Common myeloid progenitor, CD34-positive (primary cell): ENCODE measurements around the gene ROR2.

ENCODE experiments used
- CTCF ChIA-PET: fragments of 350-600 bp; sonication (Branson Sonifier 250); formaldehyde crosslinking; loops from one replicate; lab custom pipeline; 2021; ENCODE audit warnings: antibody characterized with exemption; lab: Charles Lee
- POLR2A ChIA-PET: fragments of 350-600 bp; sonication (Branson Sonifier 250); formaldehyde crosslinking; loops from one replicate; lab custom pipeline; 2021; ENCODE audit warnings: antibody characterized with exemption; lab: Charles Lee
- DNase-seq, 3 donors: peaks; one replicate each; pipeline versions ENCODE4 v3.0.0 to v3.0.0-alpha.2; 2013
- H3K27ac ChIP-seq, 2 experiments: 1 replicate in 1 of 2; 2 replicates in 1 of 2; pipeline ENCODE4 v1.7.0; 2013; ENCODE audit warnings: inconsistent platforms in 2 of 2, low read length in 2 of 2, mild to moderate bottlenecking in 2 of 2, low read depth in 1 of 2, moderate library complexity in 1 of 2; ENCODE audit not compliant: severe bottlenecking in 2 of 2, insufficient read depth in 1 of 2, poor library complexity in 1 of 2
- H3K27me3 ChIP-seq, 5 experiments: replicated peaks in 2 of 5; 1 replicate in 3 of 5; 2 replicates in 2 of 5; pipeline versions ENCODE4 v1.6.1 to v1.7.0; 2013; ENCODE audit warnings: low read length in 4 of 5, mild to moderate bottlenecking in 2 of 5, moderate library complexity in 2 of 5, inconsistent platforms in 1 of 5; ENCODE audit not compliant: insufficient read depth in 5 of 5, control insufficient read depth in 4 of 5
- H3K36me3 ChIP-seq, 4 experiments: 1 replicate in 2 of 4; 2 replicates in 2 of 4; pipeline versions ENCODE4 v1.6.1 to v1.7.0; 2013; ENCODE audit warnings: low read length in 3 of 4, control low read depth in 1 of 4, mild to moderate bottlenecking in 1 of 4; ENCODE audit not compliant: control insufficient read depth in 4 of 4, insufficient read depth in 4 of 4
- H3K4me1 ChIP-seq, 4 experiments: 1 replicate in 3 of 4; 2 replicates in 1 of 4; pipeline versions ENCODE4 v1.6.1 to v1.7.1; 2013; ENCODE audit warnings: low read length in 3 of 4, mild to moderate bottlenecking in 3 of 4, control low read depth in 1 of 4, inconsistent platforms in 1 of 4, moderate library complexity in 1 of 4; ENCODE audit not compliant: control insufficient read depth in 4 of 4, insufficient read depth in 4 of 4; ENCODE audit errors: control extremely low read depth in 1 of 4
- H3K4me3 ChIP-seq, 7 experiments: 1 replicate in 4 of 7; 2 replicates in 3 of 7; pipeline versions ENCODE4 v1.5.1 to v1.7.0; 2013; ENCODE audit warnings: mild to moderate bottlenecking in 7 of 7, low read length in 6 of 7, moderate library complexity in 6 of 7, inconsistent platforms in 2 of 7, low read depth in 2 of 7, control low read depth in 1 of 7; ENCODE audit not compliant: insufficient read depth in 4 of 7, control insufficient read depth in 1 of 7; ENCODE audit errors: extremely low read depth in 1 of 7
- H3K9me3 ChIP-seq, 5 experiments: 1 replicate in 4 of 5; 2 replicates in 1 of 5; pipeline versions ENCODE4 v1.6.1 to v1.7.1; 2013; ENCODE audit warnings: low read length in 4 of 5, mild to moderate bottlenecking in 2 of 5, inconsistent platforms in 1 of 5, low read depth in 1 of 5, moderate library complexity in 1 of 5; ENCODE audit not compliant: control insufficient read depth in 4 of 5, insufficient read depth in 2 of 5; ENCODE audit errors: control extremely low read depth in 1 of 5
- whole genome bisulfite sequencing: methylation state at CpG from one replicate; pipeline ENCODE4 v1.1.5; 2013; ENCODE audit not compliant: insufficient coverage; 5-methylcytosine and 5-hydroxymethylcytosine counted together

Gene ROR2

DNA sequence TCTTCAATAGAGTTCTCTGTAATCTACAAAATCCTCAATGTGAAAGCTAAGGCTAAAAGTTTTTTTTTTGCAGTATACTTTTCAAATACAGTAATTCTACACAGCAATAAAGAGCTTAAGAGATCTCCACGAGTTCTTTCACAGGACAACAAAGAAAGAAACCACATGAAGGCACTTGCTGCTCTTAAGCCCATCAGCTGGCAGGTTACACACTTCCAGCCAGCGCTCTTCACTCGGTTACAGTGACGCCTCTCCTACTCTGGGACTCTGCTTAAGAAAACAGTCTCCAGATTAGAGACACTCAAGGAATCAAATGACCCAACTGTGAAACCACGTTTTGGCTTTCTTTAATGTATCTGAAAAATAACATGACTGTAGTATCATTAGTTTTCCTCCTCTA is 85.0 kb downstream of the ROR2 start:
- 86% methylated on average over 4 of the region's 5 CpGs for WGBS
- peaks cover 0 to 6% (median 0%) of the 10 kb centered on the region in 5 experiments for H3K27me3 ChIP-seq
- no peak for DNase-seq
- no peaks in the 10 kb centered on the region for H3K4me1 ChIP-seq
- no peaks in the 10 kb centered on the region for H3K9me3 ChIP-seq
- POLR2A ChIA-PET, result no interaction called here
- H3K27ac ChIP-seq, result no peak overlapping the region
- H3K36me3 ChIP-seq, result no peaks in the 10 kb centered on the region
- CTCF ChIA-PET, result interaction anchor here (0.6 kb wide), 1 partner anchor 249 kb away, joined by 3 read pairs; no protein-coding TSS in a partner anchor
- H3K4me3 ChIP-seq, result no peak overlapping the region

DNA sequence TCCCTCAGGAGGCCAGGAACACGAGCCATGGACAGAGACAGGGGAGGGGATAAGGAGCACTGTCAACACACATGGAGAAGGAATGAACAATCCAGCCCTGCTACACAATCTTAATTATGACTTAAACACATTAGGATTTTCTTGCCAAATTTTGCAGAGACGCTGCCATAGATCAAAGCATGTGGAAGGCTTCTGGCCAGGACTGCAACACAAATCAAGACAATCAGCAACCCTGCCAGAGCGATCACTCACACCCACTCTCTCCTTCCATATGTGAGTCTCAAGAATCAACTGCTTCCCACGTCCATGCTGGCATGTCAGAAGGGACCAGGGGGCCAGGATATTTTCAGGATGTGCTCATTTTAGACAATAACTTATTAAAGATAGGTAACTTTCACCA is 85.6 kb downstream of the ROR2 start:
- POLR2A ChIA-PET, result no interaction called here
- 100% methylated on average over 2 of the region's 4 CpGs for WGBS
- H3K27me3 ChIP-seq, result peaks cover 0 to 6% (median 0%) of the 10 kb centered on the region in 5 experiments

DNA sequence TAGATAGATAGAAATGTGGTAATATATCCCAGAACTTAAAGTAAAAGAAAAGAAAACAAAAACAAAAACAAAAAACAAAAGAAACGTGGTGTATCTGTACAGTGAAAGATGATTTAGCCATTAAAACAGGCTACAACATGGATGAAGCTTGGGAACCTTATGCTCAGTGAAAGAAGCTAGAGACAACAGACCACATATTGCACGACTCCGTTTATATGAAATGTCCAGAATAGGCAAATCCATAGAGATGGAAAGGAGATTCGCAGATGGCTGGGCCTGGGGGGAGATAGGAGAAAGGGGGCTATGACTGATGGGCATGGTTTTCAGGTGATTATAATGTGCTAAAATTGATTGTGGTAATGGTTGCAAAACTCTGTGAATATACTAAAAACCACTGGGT is 86.6 kb downstream of the ROR2 start:
- CTCF ChIA-PET, result no interaction called here
- 92% methylated on average over 4 of the region's 4 CpGs for WGBS
- DNase-seq, result no peak
- Histone ChIP-seq H3K4me1 (no peaks in the 10 kb centered on the region), H3K9me3 (no peaks in the 10 kb centered on the region), H3K27ac (no peak overlapping the region), H3K36me3 (no peaks in the 10 kb centered on the region), H3K27me3 (peaks cover 0 to 6% (median 0%) of the 10 kb centered on the region in 5 experiments), H3K4me3 (no peak overlapping the region)
- POLR2A ChIA-PET, result no interaction called here

More for the DNA sequence above, 85.6 kb downstream of the ROR2 start:
- CTCF ChIA-PET, result no interaction called here
- H3K4me3 ChIP-seq, result no peak overlapping the region
- no peaks in the 10 kb centered on the region for H3K36me3 ChIP-seq
- no peaks in the 10 kb centered on the region for H3K4me1 ChIP-seq
- H3K27ac ChIP-seq, result no peak overlapping the region
- no peak for DNase-seq
- H3K9me3 ChIP-seq, result no peaks in the 10 kb centered on the region

DNA sequence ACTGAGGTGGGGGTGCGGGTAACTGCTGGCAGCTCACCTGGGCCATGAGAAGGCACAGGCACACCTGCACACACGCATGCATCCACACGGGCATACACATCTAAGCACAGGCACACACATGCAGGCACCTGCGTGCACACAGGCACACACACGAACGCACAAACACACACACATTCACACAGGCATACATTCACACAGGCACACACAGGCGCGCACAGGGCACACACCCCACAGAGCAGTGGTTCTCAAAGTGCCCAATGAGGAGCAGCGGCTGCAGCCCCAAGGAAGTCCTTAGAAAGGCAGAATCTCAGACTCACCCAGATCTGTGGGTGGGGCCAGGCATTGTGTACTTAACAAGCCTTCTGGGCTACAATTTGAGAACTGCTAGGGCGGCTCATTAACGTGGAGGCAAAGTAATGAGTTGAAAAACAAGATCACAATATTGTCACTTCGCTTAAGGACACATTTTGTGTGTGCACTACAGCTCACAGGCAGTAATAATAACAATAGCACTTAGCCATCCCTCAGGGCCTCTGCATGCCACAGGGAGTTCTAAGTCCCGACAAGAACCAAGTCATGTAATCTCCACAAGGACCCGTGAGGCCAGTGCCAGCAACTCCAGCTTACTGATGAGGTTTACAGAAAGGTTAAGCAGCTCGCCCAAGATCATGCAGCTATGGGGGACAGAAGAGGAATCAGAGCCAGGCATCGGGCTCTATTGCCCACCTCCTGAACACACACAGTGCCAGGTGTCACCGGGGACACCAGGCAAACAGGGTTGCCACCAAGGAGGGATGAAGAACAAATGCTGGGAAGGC is 91.6 kb downstream of the ROR2 start:
- POLR2A ChIA-PET, result no interaction called here
- H3K36me3 ChIP-seq, result no peaks in the 10 kb centered on the region
- CTCF ChIA-PET, result no interaction called here
- H3K4me3 ChIP-seq, result no peak overlapping the region
- H3K9me3 ChIP-seq, result no peaks in the 10 kb centered on the region
- WGBS, result 96% methylated on average over 11 of the region's 17 CpGs
- H3K27me3 ChIP-seq, result peaks cover 0 to under 1% (median 0%) of the 10 kb centered on the region in 5 experiments
- H3K4me1 ChIP-seq, result peaks cover 0 to 8% (median under 1%) of the 10 kb centered on the region in 4 experiments
- H3K27ac ChIP-seq, result no peak overlapping the region
- no peak for DNase-seq

DNA sequence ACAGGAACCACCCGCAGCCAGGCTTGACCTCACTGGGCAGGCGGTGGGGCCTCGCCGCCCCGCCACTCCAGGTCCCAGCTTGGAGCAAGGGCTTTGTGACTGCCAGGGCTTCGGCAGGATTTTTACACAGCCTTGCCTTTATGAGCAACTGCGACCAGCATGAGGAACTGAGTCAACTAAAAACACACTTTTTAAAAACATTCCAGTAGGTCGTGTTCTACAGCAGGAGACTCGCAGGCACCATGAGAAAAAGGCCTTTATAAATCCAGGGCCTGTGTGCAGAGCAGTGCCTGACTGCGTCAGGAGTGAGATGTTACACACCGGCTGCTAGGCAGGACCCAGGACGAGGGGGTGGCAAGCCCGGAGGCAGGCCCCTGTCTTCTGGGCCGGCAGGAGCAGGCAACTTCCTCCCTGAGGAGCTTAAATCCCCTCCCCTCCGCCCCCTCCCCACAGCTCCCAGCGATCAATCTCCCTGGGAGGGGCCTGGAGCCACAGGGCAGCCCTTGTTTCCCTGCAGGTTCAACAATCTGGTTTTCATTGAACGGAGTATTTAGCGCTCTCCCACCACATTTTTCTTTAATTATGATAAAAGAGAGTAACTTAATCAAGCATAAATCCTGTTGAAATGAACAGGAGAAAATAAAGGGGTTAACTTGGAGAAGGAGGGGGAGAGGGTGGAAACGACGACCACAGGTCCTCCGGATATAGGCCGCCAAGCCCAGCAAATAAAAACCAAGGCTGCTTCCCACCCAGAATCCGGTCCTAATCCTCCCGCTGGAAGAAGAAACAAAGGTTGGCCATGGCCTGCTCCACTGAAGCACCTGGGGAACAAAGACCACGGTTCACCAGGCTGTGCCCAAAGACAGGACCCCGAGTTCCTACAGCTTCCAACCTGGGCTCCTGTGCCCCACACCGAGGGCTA is 92.5 kb downstream of the ROR2 start:
- no peak overlapping the region for H3K4me3 ChIP-seq
- CTCF ChIA-PET, result no interaction called here
- DNase-seq, result peak in 1 of 3 donors; percentile 18
- 53% methylated on average over 19 of the region's 27 CpGs for WGBS
- H3K27me3 ChIP-seq, result no peaks in the 10 kb centered on the region
- POLR2A ChIA-PET, result no interaction called here
- H3K4me1 ChIP-seq, result peaks cover 0 to 8% (median under 1%) of the 10 kb centered on the region in 4 experiments
- no peaks in the 10 kb centered on the region for H3K36me3 ChIP-seq
- H3K9me3 ChIP-seq, result no peaks in the 10 kb centered on the region
- no peak overlapping the region for H3K27ac ChIP-seq

DNA sequence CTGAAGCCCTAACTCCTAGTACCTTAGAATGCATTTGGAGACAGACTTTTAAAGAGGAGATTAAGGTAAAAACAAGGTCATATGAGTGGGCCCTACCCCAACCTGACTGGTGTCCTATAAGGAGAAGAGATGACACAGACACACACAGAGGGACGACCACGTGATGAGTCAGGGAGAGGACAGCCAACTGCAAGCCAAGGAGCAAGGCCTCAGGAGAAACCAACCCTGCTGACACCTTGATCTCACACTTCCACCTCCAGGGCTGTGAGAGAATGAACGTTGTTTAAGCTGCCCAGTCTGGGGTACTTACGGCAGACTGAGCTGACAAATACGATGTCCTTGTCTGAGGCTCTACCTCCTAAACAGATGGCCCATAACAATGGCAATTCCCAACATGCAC is 93.6 kb downstream of the ROR2 start:
- CTCF ChIA-PET, result no interaction called here
- Histone ChIP-seq H3K4me1 (peaks cover 0 to 8% (median under 1%) of the 10 kb centered on the region in 4 experiments), H3K4me3 (no peak overlapping the region), H3K27me3 (no peaks in the 10 kb centered on the region), H3K36me3 (no peaks in the 10 kb centered on the region), H3K9me3 (no peaks in the 10 kb centered on the region), H3K27ac (no peak overlapping the region)
- no peak for DNase-seq
- POLR2A ChIA-PET, result no interaction called here
- 100% methylated on average over 3 of the region's 5 CpGs for WGBS
